CD4-positive, alpha-beta T cell treated with Interleukin-17A for 4 hours (primary cell): ENCODE results near the gene PPARG.
"Not testable (repeated sequence)": the region's sequence is repeated elsewhere in the genome, so short reads cannot be mapped to it uniquely, and the experiment has no call there.

ENCODE experiments used
- DNase-seq: peaks from one replicate; pipeline ENCODE4 v3.0.0-alpha.2; 2020; ENCODE audit warnings: mixed read lengths

The PPARG gene

GRCh38 chr3:12288182-12289129 lies at the start of gene PPARG:
Gene PPARG, plus strand, starts transcription at chr3:12289070. Its CDS starts 90,642 bp downstream, at chr3:12379712.
- DNase-seq = no peak

DNA sequence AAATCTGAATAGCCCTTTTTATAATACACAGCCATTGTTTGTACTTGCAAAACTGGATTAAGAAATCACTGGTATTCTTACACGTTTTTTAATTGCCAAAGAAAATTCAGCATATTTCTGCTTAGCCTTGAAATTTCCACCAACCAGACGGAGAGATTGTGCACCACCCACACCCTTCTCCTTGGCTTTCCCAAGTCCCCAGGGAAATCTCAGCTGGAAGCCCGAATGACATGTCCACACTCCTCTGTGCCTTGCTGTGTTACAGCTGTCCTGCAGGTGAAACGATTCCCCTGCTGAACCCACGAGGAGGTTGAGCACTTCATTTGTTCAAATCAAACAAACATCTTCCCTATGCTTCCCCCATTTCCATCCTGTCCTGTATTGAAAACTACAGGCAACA lies 49.6 kb upstream of the PPARG start:
- no peak for DNase-seq

GRCh38 chr3:12242772-12243171 lies 46.1 kb upstream of the PPARG start:
- DNase-seq = no peak

GRCh38 chr3:12246497-12247163 lies 42.2 kb upstream of the PPARG start:
- DNase-seq = no peak

DNA sequence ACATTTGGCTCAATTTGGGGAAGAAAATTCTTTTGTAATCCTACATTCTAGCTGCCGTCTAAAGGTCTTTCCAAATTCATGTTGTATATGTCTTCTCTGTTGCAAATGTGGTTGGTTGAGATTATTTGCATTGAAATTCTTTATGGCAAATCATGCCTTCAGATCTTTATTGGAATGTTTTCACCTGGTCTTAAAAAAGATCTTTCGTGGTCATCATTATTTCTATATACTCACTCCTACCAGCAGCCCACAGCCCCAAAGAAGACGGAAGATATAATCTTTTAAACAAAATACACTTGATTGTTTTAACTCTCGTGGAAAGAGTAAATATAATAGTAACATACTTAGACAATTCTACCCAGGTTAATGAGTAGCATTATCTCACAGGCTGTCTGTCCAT lies 41.5 kb upstream of the PPARG start:
- no peak for DNase-seq

DNA sequence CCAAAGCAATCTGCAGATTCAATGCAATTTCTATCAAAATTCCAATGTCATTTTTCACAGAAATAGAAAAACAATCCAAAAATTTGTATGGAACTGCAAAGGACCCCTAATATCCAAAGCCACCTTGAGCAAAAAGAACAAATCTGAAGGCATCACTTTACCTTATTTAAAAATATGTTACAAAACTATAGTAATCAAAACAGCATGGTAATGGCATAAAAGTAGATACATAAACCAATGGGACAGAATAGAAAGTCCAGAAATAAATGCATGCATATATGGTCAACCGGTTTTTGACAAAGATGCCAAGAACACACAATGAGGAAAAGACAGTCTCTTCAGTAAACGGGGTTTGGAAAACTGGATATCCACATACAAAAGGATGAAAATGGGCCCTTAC lies 39.4 kb upstream of the PPARG start:
- no peak for DNase-seq

DNA sequence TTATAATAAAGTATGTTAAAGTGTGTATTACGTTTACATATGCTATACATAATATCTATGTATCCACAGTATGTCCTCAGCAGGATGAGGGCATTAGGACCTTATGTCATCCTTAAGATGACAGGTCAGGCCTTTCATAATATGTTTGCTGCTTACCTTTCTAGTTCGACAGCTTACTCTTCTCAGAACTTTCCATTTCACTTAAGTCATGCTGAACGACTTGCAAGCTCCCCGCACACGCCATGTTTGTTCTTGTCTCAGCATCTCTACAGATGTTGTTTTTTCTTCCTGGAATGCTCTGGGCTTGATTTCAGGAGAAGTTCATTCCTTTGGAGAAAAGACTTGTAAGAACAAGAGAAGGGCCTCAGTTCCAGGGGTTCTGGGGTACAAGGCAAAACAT lies 36.0 kb upstream of the PPARG start:
- DNase-seq = no peak

GRCh38 chr3:12253516-12254343 lies 35.1 kb upstream of the PPARG start:
- no peak for DNase-seq

- DNase-seq = no peak
Measured at GRCh38 chr3:12255393-12255792, 33.5 kb upstream of the PPARG start.

- no peak for DNase-seq
Measured at GRCh38 chr3:12258911-12259310, 30.0 kb upstream of the PPARG start.

DNA sequence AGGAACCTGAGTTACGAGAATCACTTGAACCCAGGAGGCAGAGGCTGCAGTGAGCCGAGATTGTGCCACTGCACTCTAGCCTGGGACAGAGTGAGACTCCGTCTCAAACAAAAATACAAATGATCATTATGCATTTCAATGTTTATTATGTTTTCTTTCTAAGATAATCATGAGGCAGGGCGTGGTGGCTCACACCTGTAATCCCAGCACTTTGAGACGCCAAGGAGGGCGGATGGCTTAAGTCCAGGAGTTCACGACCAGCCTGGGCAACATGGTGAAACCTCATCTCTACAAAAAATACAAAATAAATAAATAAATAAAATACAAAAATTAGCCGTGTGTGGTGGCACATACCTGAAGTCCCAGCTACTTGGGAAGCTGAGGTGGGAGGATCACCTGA lies 26.7 kb upstream of the PPARG start:
- DNase-seq = not testable (repeated sequence)

GRCh38 chr3:12265508-12265907 lies 23.4 kb upstream of the PPARG start:
- DNase-seq = no peak

GRCh38 chr3:12266038-12266437 lies 22.8 kb upstream of the PPARG start:
- DNase-seq = no peak

GRCh38 chr3:12267376-12268030 lies 21.4 kb upstream of the PPARG start:
- DNase-seq = no peak

DNA sequence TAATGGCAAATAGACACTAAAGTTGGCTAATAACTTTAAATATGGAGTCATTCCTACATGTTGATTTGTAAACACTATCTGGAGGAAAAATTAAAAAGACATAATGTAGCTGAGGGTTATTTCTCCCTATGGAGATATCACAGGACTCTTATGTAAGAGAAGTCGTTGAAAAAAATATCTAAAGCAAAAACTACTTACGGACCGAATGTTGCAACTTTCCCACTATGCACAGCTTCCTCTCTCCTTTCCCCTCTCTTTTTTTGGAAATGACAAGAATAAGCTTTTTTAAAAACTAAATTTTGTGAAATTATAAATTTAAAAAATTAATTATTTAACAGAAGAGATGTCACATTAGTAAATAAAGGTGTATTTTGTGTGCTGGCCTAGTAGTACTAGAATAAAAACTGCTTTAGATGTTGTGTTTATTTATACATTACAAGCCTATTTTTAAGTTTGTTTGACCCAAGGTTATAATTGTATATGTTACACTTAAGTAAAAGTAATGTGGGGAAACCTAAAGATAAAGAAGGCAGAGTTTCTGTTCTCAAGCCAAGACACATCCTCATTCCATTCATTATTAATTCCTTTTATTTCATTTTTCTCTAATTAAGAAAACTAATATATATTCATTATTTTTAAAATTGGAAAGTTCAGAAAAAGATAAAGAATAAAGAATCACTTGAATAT lies 20.7 kb upstream of the PPARG start:
- DNase-seq = no peak

DNA sequence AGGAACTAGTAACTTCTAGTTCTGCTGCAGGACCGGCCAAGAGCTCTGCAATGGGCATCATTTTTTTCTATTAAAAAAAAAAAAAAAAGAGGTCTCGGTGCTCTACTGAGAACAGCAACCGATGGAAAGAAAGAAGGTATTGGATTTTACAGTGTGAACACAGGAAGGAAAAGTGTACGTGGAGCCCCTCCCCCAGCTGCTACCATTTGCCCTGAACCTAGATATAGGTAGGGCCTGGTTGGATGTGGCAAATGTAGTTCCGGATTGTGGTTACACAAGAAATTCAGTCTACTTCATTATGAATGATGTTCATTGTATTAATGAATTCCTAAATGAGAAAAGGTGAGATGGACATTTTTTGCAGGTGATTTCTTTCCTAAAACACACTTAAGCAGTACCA lies 17.9 kb upstream of the PPARG start:
- no peak for DNase-seq

GRCh38 chr3:12273045-12273695 lies 15.7 kb upstream of the PPARG start:
- DNase-seq = no peak

- no peak for DNase-seq
Measured at GRCh38 chr3:12275974-12276650, 12.8 kb upstream of the PPARG start.

DNA sequence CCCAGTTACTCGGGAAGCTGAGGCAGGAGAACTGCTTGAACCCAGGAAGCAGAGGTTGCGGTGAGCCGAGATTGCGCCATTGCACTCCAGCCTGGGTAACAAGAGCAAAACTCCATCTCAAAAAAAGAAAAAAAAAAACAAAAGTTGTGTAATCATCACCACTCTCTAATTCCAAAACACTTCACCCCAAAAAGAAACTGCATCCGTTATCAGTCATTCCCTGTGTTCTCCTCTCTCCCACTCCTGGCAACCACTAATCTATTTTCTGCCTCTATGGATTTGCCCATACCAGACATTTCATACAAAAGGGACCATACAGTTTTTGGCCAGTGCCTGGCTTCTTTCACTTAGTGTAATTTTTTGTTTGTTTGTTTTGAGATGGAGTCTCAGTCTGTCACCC lies 12.0 kb upstream of the PPARG start:
- not testable (repeated sequence) for DNase-seq

DNA sequence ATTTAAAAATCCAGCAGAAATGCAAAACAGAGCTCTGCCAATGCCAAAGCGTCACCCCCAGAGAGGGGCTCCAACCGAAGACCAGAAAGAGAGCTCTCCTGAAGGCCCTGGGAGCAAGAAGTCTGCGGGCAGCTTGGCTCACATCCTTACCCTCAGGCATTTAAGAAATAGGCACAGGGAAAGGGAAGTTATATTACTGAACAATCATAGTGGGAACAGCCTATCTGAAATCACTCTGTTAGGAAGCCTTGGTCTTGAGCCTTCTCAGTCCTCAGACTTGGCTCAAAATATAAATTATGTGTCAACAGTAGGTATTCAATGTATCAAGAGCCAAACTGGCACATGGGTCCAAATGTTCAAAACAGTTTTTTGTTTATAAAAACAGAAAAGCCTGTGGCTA lies 10.3 kb upstream of the PPARG start:
- DNase-seq = no peak
